D721Med (cell line): ENCODE measurements around the gene GLRX5.

ENCODE experiments used
- DNase-seq: peaks from one replicate; pipeline ENCODE4 v3.0.0; 2011; ENCODE audit warnings: low spot score; ENCODE audit not compliant: insufficient read length
- FAIRE-seq: peaks from 2 replicates; lab custom pipeline; 2011; peaks lifted over from hg19 to GRCh38; lab: Jason Lieb, UNC
- CTCF ChIP-seq: IDR thresholded peaks from 2 replicates; pipeline ENCODE4 v1.5.1; 2012; ENCODE audit warnings: mild to moderate bottlenecking, control low read depth; ENCODE audit not compliant: insufficient read depth; ENCODE audit errors: missing control alignments

Gene GLRX5

GRCh38 chr14:95534299-95535225, at the start of gene GLRX5:
Gene GLRX5 (plus strand): TSS chr14:95535050. CDS start chr14:95535090, 40 bp downstream.
- no peak for TF ChIP-seq CTCF
- FAIRE-seq (peak; percentile 77), DNase-seq (peak; percentile 87)

DNA sequence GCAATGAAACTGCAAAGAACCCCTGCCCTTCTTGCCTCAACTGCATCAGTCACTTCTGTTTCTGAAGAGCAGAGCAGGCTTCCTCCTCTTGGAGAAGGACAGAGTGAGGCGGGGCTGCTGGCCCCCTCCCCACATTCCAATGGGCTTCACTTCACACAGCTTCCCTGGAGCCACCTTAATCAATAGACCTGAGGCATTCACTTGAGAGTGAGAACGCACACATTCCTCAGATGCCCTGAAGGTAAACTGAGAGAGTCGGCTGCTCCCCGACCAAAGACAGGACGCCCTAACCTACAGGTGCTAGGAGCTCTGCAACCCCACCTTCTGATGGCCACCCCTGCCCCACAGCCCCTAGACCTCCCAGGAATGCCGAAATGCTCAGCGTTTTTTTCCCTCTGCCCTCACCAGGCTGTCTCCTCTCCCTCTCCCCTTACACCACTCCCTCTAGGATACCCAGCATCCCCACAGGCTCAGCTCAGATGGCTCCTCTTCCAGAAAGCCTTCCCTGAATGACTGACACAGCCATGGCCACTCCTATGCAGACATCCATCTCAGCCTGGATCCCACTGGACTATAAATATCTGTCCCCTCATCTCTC, 49.5 kb upstream of the GLRX5 start:
- TF ChIP-seq CTCF: no peak
- FAIRE-seq (no peak), DNase-seq (no peak)

DNA sequence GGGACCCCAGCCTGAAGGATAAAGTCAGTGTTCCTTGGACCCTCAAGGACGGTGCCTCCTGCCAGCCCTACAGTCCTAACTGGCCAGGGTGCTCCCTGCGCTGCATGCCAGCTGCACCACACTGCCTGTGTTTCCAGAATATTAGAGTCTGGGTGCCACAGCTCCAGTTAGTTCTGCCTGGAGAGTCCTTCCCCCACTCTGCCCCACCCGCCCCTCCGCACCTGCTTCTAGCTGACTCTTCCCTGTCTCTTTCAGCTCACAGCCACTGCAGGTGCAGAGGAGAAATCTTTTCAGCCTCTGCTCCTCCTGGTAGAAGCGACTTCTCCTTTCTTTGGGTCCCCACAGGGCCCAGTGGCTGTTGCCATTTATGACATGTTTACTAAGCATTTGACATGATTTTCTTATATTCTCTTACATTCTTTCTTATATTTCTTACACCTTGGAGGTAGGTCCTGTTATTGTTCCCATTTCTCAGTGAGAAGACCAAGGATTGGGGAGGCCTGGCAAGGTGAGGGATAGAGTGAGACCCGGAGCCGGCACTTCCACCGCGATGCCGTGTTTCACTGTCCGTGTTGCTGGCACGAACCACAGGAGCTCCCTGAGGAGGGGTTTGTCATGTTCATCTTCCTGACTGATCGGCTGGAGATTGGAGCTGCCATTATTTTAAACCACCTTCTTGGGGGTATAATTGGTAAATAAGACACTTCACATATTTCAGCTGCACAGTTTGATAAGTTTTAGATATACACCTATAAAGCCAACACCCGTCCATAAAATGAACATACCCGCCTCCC, 47.8 kb upstream of the GLRX5 start:
- DNase-seq (no peak), FAIRE-seq (no peak)
- no peak for TF ChIP-seq CTCF

DNA sequence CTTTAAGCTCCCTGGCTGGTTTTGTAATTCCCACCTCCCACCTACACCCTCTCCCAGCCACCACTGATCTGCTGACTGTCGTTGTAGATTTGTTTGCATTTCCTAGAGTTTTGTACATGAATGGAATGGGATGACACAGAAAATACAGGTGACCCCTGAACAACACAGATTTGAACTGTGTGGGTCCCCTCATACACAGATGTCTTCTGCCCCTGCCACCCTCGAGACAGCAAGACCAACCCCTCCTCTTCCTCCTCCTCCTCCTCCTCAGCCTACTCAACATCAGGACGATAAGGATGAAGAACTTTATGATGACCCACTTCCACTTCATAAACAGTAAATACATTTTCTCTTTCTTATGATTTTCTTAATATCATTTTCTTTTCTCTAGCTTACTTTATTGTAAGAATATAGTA, 47.2 kb upstream of the GLRX5 start:
- FAIRE-seq (no peak), DNase-seq (no peak)
- TF ChIP-seq CTCF: no peak

DNA sequence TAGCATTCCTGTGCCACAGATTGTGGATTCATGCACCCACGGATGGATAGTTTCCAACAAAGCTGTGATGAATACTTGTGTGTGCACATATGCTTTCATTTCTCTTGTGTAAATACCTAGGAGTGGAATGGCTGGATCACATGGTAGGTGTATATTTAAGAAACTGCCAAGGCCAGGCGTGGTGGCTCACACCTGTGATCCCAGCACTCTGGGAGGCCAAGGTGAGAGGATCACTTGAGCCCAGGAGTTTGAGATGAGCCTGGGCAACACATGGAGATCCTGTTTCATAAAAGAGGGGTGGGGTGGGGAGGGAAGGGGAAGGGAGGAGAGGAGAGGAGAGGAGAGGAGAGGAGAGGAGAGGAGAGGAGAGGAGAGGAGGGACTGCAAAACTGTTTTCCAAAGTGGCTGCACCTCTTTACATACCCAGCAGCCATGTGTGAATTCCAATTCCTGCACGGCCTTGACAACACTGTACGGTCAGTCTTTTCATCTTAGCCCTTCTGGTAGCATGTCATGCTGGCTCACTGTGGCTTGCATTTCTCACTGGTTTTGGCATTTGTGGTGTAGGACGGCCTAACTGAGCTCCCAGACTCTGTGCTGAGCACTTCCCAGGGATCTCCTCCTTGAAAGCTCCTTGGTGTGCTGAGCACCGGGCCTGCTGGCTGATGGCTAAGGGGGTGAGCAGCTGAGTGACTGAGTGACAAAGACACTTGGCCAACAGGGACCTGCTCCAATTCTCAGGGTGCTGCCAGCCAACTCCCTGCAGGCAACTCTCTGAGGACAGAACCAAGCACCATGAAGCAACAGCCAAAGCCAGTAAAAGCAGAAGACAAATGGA, 46.3 kb upstream of the GLRX5 start:
- FAIRE-seq (no peak), DNase-seq (no peak)
- TF ChIP-seq CTCF: no peak
